ENCODE data around the gene GLB1L.

The GLB1L gene

GRCh38 chr2:219252900-219253752, 7.9 kb upstream of the GLB1L start, which contains the start of gene TUBA4B:
Gene TUBA4B (plus strand): TSS chr2:219253243. CDS start chr2:219253408, 165 bp downstream.
- peak; percentile 73 for DNase-seq (ENCODE audit: low spot score)

- no peak for DNase-seq (ENCODE audit: low spot score)
These were observed 7.3 kb upstream of the GLB1L start for GRCh38 chr2:219252570-219252899.

DNA sequence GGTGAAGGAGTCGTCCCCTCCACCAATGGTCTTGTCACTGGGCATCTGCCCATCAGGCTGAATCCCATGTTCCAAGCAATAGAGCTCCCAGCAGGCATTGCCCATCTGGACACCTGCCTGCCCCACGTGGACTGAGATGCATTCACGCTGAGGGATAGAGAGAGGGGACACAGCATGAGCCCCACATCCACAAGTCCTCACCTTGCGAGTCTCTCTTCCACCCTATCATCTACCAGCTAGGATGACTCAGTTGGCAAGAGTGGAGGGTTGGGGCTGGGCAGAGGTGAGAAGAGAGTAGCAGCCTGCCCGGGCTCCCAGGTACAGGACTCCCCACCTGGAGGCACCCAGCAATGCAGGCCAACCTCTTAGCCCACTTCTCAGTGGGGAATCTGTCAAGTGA, 6.8 kb upstream of the GLB1L start:
- DNase-seq (ENCODE audit: low spot score): peak; percentile 71

DNA sequence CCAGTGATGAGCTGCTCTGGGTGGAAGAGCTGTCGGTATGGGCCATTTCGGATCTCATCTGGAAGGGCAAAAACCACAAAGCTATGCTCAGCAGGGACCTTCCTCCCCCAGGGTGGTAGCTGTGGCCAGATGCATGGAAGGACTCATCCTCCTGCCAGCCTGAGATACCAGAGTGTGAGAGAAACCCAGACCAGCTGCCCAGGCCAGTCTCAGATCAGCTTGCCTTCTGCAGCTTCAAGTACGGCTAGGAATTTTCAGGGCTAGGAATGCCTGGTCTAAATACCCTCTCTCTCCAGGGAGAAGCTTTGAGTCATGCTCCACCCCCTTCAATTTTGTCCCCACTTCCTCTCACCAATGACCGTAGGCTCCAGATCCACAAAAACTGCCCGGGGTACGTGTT, 6.4 kb upstream of the GLB1L start:
- DNase-seq (ENCODE audit: low spot score): peak; percentile 35

DNA sequence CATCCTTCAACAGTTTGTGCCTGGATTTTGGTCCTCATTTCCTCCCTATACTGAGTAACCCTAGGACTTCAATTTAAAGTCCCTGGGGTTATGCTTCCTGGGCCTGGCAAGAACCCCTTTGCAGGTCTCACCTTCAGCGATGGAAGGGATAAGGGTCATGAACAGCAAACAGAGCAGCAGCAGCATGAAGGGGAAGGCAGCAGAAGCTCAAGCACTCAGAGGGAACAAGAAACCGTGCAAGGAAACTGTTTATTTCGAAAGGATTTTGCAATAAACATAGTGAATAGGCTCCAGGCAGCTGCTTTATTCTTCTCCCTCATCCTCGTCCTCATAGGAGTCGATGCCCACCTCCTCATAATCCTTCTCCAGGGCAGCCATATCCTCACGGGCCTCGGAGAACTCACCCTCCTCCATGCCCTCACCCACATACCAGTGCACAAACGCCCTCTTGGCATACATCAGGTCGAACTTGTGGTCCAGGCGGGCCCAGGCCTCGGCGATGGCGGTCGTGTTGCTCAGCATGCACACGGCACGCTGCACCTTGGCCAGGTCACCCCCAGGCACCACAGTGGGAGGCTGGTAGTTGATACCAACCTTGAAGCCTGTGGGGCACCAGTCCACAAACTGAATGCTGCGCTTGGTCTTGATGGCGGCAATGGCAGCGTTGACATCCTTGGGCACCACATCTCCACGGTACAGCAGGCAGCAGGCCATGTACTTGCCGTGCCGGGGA, 5.0 kb upstream of the GLB1L start:
- DNase-seq (ENCODE audit: low spot score): no peak

- DNase-seq (ENCODE audit: low spot score): peak; percentile 98
These were observed 4.1 kb upstream of the GLB1L start for GRCh38 chr2:219249203-219249980.

GRCh38 chr2:219248845-219249202, 3.6 kb upstream of the GLB1L start:
- DNase-seq (ENCODE audit: low spot score): no peak

GRCh38 chr2:219247678-219248642, 2.7 kb upstream of the GLB1L start:
- DNase-seq (ENCODE audit: low spot score): peak; percentile 30

- no peak for DNase-seq (ENCODE audit: low spot score)
These were observed 1.3 kb upstream of the GLB1L start for GRCh38 chr2:219246559-219246958.

GRCh38 chr2:219245899-219246230, 621 bp upstream of the GLB1L start:
- DNase-seq (ENCODE audit: low spot score): peak; percentile 25

DNA sequence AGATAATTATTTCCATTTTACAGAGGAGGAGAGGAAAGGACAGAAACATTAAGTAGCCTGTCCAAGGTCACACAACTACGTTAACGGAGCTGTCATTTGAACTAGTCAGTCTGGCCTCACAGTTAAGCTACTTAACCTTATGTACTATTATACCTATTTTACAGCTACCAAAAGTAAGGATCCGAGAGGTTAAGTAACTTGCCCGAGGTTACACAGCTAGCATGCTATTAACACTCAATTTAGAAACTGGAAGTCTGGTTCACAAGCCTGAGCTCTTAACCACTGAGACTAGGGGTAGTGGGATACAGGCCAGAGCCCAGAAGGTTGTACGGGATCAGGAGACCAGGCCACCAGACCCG, 476 bp downstream of the GLB1L start:
- DNase-seq (ENCODE audit: low spot score): no peak

DNA sequence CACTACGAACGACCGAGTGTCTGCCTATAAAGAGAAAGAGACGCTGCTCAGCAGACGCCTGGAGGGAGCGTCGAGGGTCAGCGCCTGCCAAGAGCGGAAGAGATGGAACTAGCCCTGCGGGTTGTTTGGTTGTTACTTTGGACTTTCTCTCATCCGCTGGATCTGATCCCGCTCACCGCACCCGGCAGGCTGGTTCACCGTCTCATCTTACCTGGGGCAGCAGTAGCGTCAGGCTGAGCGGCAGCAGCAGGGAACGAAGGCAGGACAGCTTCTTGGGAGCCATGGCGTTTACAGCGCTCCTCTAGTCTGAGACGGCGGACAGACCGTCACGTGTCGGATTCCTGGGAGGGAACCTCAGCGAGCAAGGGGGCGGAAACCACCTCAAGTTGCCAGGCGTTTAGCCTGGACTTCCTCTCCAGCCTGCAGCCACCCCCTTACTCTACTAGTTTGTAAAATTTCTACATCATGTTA, 1.9 kb downstream of the GLB1L start:
- DNase-seq (ENCODE audit: low spot score): peak; percentile 61

GRCh38 chr2:219234331-219234730, 10.9 kb downstream of the GLB1L start:
- DNase-seq (ENCODE audit: low spot score): no peak

GRCh38 chr2:219230059-219230540, 15.1 kb downstream of the GLB1L start:
- peak; percentile 84 for DNase-seq (ENCODE audit: low spot score)

GRCh38 chr2:219229305-219230058, 15.8 kb downstream of the GLB1L start, which contains the start of the genes ANKZF1 and ATG9A:
Gene ANKZF1 (plus strand): TSS chr2:219229806. CDS start chr2:219230258, 452 bp downstream.
Gene ATG9A (minus strand): TSS chr2:219229636. CDS start chr2:219228024, 1,612 bp downstream.
- peak; percentile 99 for DNase-seq (ENCODE audit: low spot score)

- DNase-seq (ENCODE audit: low spot score): no peak
These were observed 16.3 kb downstream of the GLB1L start for GRCh38 chr2:219228911-219229304.

- DNase-seq (ENCODE audit: low spot score): no peak
These were observed 17.0 kb downstream of the GLB1L start for GRCh38 chr2:219228041-219228910.

- DNase-seq (ENCODE audit: low spot score): no peak
These were observed 19.9 kb downstream of the GLB1L start for GRCh38 chr2:219225350-219225749.

GRCh38 chr2:219223831-219224610, 21.2 kb downstream of the GLB1L start:
- no peak for DNase-seq (ENCODE audit: low spot score)
